HL-60/S4 treated with retinoic acid at 250 ng/mL for 4 days and 3 days (cell line): ENCODE results near the gene CMTM2.
"Not testable (repeated sequence)": the region's sequence is repeated elsewhere in the genome, so short reads cannot be mapped to it uniquely, and the experiment has no call there.

Experiments
- in situ Hi-C: fragments of 300-500 bp; cut with MboI; formaldehyde crosslinking; loops from 2 replicates; pipeline ENCODE4 v1.7.0; 2022; ENCODE audit warnings: low sequenced_read_pairs

CMTM2 gene

GRCh38 chr16:66604376-66605176, 25.3 kb downstream of the CMTM2 start, which contains the start of gene CMTM3:
CMTM3 (plus strand) TSS chr16:66604704; CDS start chr16:66604806, 102 bp downstream.
- in situ Hi-C loops = no loop called here

GRCh38 chr16:66605177-66605978, 26.1 kb downstream of the CMTM2 start:
- in situ Hi-C loops = no loop called here

- in situ Hi-C loops = no loop called here
Measured at GRCh38 chr16:66605979-66606751, 26.9 kb downstream of the CMTM2 start.

- in situ Hi-C loops = no loop called here
Measured at GRCh38 chr16:66608241-66609138, 29.2 kb downstream of the CMTM2 start.

DNA sequence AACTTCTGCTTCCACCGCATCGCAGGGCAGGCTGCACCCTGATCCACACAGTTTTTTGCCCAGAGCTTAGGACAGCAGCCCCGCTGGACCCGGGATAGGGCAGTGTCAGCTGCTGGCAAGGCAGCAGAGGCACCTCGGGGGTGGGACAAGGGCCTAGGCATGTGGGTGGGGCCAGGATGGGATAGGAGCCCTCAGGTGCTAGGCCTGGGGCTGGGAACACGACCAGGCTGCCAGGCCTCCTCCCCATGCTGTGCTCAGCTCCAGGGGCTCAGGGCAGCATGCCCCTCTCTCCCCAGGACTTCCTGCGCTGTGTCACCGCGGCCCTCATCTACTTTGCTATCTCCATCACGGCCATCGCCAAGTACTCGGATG, 29.9 kb downstream of the CMTM2 start:
- in situ Hi-C loops = no loop called here

DNA sequence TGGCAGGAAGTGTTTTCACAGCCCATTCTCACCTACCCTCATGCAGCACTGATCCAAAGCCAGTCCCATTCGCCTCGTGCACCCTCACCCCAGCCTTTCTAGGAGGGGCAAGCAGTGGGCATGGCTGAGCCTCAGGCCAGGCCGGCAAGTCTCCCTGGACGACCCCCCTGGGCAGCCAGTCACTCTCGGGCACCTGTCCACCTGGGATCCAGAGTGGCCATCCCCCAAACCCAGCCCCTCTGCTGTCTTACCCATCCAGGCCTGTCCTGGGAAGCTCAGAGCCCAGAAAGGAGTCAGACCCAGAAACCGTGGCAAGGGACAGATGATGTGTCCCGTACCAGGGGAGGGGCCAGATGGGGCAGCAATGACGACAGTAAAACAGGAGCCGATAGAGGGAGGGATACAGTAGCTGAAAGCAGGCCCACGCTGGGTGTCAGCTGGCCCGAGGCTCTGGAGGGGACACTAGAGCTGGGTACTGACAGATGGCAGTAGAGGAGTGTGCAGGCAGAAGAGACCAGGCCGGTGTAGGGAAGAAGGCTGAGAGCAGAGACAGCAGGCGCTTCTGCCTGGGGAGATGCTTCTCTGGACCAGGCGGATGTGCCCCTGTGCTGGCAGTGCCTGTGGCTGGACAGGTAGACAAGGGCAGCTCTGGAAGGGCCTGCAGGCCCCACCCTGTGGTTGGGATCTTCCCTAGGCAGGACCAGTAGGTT, 31.0 kb downstream of the CMTM2 start:
- in situ Hi-C loops = no loop called here

GRCh38 chr16:66611911-66612310, 32.6 kb downstream of the CMTM2 start:
- in situ Hi-C loops = not testable (repeated sequence)

GRCh38 chr16:66612422-66612821, 33.2 kb downstream of the CMTM2 start:
- in situ Hi-C loops = no loop called here

GRCh38 chr16:66614161-66614802, 35.0 kb downstream of the CMTM2 start:
- in situ Hi-C loops = no loop called here

DNA sequence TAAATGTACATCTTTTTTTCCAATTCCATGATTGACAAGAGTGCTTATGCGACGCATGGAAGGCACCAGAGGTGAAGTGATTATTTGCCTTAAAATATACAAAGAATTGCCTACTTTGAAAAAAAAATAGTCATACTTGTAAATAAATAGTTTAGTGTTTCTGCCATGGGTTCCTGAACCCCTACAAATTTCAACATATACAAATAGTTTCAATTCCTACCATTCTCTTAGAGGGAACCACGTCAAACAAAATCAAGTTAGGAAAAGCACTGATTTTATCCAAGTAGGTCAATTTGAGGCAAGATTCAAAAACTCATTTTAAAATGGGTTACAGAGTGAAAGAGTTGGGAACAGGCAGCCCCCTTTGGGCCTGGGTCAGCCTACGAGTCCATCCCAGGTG, 36.9 kb downstream of the CMTM2 start:
- in situ Hi-C loops = no loop called here

- in situ Hi-C loops = no loop called here
Measured at GRCh38 chr16:66616592-66616991, 37.3 kb downstream of the CMTM2 start.

- in situ Hi-C loops = no loop called here
Measured at GRCh38 chr16:66617010-66617434, 37.8 kb downstream of the CMTM2 start.

DNA sequence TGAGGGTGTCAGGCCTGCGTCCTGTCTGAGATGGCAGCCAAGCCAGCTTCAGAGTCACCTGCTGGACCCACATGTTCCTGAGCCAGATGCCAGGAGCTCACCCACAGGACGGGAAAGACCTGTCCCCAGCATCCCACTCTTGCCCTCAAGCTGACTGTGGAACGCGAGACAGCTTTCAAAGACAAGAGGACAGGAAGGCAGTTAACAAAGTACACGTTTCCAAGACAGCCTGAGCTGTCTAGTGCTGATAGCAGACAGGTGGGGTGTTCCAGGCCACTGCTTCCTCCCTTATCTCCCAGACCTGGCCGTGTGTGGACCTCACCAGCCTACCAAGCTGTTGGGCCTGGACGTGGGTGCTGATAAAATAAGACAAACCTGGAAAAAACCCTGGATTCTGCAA, 38.5 kb downstream of the CMTM2 start:
- in situ Hi-C loops = no loop called here

GRCh38 chr16:66618588-66619375, 39.5 kb downstream of the CMTM2 start:
- in situ Hi-C loops = no loop called here

GRCh38 chr16:66619534-66620428, 40.5 kb downstream of the CMTM2 start:
- in situ Hi-C loops = no loop called here

GRCh38 chr16:66620429-66620795, 41.1 kb downstream of the CMTM2 start:
- in situ Hi-C loops = no loop called here

DNA sequence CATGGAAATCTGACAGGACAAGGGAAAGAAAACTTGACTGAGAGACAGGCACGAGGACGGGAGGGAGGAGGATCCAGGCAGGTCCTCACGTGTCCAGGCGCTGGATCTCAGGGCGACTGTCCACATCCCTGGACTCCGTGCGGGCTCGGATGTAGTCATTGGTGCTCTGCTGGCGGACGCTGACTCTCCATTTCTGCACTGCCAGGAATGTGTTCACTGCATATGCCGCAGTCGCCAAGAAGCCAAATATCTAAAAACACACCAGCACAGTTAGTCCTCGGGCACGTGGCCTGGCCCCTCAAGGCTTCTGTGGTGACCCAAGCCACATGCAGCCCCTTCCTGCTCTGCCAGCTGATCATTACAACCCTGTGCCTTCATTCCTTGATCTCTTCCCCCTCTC, 42.7 kb downstream of the CMTM2 start:
- in situ Hi-C loops = no loop called here
